Posterior vena cava (tissue), 2 donors: ENCODE measurements around the gene DHX30. TPM values are rescaled to one million over a fixed set of nuclear protein-coding genes. Genes with fewer than 3 reads are reported as not detected.
"Not testable (repeated sequence)": the region's sequence is repeated elsewhere in the genome, so short reads cannot be mapped to it uniquely, and the experiment has no call there.

Experiments
- DNase-seq: peaks from one replicate; pipeline ENCODE4 v3.0.0-alpha.2; 2020; ENCODE audit warnings: low spot score
- intact Hi-C, 2 donors: fragments of 100-400 bp; cut with DNase I; formaldehyde crosslinking; loops; one replicate each; pipeline versions ENCODE4 v1.14.1 to v1.14.2; 2022 to 2023
- total RNA-seq, 2 donors: library from RNA; stranded (reverse); fragmentation: NEBNext Ultra II Directional; extraction: Animal tissue kit (Norgen Biotek cat#: 25700); gene quantifications; one replicate each; pipeline ENCODE4 v1.2.1, GENCODE V29; 2021
- donor health status: DM: yes; HTN: yes; CAD: no.
- donor health status: DM: yes; HTN: yes; CAD: no.

DHX30 gene
- total RNA-seq, 2 donors from 2014 or later = 41.0 to 41.4 TPM

DNA sequence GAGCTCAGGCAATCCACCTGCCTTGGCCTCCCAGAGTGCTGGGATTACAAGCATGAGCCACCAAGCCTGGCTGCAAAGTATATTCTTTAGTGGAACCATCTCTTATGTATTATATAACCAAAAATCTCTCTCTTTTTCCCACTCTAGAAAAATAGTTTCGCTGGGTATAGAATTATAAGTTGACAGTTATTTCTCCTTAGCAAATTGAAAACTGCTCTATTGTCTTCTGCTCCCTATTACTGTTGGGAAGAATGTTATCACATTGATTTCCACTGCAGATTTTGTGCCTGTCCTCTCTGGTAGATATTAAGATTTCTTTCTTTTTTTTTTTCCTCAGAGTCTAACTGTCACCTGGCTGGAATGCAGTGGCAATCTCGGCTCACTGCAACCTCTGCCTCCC lies 10.2 kb upstream of the DHX30 start:
- intact Hi-C loops = loop anchor here (5.0 kb wide), 1 partner anchor 270 kb away; no protein-coding TSS in a partner anchor
- no peak for DNase-seq

DNA sequence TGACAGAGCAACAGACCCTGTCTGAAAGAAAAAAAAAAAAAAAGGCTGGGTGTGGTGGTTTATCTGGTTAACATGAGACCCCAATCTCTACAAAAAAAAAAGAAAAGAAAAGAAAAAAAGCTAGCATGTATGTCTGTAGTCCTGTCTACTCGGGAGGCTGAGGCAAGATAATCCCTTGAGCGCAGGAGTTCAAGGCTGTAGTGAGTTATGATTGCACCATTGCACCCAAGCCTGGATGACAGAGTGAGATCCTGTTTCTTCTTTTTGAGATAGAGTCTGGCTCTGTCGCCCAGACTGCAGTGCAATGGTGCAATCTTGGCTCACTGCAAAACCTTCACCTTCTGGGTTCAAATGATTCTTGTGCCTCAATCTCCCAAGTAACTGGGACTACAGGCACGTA lies 8.4 kb upstream of the DHX30 start:
- intact Hi-C loops = loop anchor here (5.0 kb wide), 1 partner anchor 272 kb away; no protein-coding TSS in a partner anchor

DNA sequence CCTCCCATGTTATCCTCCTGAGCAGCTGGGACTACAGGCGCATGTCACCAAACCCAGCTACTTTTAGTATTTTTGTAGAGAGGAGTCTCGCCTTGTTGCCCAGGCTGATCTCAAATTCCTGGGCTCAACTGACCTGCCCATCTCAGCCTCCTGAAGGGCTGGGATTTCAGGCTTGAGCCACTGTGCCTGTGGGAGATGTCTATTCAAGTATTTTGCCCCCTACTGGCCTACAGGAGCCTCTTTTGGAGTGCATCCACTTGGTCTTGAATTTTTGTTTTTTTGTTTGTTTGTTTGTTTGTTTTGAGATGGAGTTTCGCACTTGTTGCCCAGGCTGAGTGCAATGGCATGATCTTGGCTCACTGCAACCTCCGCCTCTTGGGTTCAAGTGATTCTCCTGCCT lies 3.2 kb upstream of the DHX30 start:
- intact Hi-C loops = loop anchor here (5.0 kb wide), 2 partner anchors 262 to 1087 kb away; no protein-coding TSS in a partner anchor
- peak; percentile 50 for DNase-seq

More for the DNA sequence above, 8.4 kb upstream of the DHX30 start:
- DNase-seq = no peak

DNA sequence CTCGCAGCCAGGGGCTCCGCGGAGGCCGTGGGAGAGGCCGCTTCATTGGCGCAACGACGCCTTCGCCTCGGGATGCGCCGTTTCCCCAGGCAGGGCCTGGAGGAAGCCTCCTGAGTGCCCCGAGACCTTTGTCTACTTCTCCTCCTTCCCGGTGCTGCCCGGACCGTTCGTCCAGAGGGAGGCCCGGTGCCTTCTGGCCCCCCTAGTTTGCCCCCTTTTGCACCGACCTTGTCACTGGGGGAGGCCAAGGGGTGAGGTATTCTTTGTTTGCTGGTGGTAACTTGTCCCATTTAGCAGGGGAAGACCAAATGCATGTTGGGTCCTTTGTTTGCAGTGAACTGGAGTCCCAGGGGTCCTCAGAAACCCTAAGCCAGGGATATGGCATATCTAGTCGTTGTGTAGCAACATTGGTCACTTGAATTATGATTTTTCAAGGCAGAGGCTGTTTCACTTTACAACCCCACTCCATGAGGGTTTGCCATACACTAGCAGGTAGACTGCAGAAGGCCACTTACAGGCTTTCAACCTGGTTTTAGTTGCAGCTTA lies 615 bp downstream of the DHX30 start:
- peak; percentile 2 for DNase-seq
- intact Hi-C loops = no loop called here

DNA sequence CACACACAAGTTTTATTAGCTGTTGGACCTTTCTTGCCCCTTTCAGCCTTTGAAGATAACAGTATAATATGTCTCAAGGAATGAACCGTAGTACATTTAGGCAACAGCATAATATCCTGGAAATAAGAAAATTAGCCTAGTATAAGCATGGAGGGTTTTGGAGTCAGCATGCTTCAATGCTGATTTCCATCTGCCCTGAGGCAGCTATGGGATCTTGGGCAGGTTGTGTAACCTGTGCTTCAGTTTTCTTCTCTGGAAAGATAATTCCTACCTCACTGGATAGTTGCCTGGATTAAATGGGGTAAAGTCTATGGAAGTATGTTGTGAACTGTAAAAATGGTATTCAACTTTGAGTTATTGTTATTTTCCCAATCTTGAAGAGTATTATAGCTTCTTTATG lies 1.6 kb downstream of the DHX30 start:
- intact Hi-C loops = no loop called here

DNA sequence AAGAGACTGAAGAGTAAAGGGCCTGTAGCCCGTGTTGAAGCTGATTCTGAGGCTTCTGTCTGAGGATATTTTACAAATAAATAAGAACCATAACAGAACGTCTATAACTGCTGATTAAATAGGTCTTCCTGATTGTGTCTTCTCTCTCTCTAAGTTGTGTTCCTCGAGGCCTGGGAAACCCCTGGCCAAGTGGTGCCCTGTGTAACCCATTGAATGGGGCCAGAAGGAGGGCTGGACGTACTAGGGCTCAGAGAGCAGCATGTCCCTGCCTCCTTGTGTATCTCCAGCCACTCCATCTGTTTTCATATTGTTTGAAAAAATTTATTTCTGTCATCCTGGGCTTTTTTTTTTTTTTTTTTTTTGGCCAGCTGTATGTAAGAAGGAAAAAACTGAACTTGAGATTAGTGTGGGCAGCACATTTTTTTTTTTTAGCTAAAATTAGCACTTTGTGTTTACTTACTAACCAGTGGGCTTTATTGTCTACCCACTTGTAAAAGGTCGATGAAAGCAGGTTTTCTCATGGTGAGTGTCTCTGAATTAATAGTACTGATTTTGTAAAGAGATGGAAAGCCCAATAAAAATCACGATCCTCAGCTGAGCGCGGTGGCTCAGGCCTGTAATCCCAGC lies 10.7 kb downstream of the DHX30 start:
- no peak for DNase-seq
- intact Hi-C loops = loop anchor here in 1 of 2 donors (1.0 kb wide), 1 partner anchor 15 kb away; no protein-coding TSS in a partner anchor

More for the DNA sequence above, 1.6 kb downstream of the DHX30 start:
- no peak for DNase-seq

DNA sequence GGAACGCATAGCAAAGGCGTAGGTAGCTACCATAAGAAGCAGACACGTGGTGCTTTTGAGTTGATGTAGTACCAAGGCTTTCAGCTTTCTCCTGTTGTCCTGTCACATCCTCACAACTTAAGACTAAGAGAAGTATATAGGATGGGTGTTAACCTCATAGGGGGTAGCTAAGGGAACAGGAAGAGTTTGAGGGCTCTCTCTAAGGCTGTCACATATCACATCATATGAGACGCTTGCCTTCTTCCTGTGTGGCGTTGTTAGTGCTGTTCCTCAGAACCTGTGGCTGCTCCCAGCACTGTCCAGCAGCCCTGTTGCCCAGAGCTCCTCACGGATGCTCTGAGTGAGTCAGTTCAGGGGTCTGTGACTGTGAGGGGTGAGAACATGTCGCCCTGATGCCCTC lies 14.7 kb downstream of the DHX30 start:
- intact Hi-C loops = no loop called here
- no peak for DNase-seq

DNA sequence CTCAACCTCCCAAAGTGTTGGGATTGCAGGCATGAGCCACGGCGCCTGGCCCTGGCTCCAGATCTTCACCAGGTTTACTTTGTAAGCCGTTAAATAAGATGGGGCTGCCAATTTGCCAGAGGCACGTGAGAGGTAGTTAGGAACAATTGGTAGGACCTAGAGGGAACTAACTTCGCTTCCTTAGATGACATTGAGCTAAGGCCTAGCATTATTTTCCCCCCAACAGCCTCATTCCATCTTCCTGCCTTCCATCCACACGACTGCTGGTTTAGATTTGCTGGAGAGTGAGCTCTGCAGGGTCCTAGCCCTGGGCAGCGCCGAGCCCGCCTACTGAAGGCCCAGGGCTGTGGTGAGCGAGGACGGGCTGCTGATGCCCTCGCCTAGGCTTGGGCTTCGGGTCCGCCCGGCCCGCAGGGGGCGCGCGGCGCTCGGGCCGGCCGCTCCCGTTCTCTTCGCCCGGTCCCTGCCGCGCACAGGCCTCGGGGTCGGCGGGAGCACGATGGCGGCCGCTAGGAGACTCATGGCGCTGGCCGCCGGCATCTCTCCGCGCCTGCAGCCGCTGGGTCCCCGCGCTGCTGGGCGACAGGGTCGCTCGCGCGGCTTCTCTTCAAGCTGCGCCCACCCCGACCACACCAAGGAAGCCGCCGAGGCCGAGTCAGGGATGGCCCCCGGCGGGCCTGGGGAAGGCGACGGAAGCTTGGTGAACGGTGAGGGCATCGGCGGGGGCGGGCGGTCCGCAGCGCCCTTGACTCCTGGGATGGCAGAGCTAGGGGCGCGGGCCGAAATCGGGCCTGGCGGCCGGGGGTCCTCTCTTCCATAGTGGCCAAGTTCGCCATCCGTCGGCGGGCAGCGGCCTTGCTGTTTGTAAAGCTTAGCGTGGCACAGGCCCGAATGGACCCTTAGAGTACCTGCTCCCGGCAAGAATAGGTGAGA lies 21.9 kb downstream of the DHX30 start:
- DNase-seq = peak; percentile 93

DNA sequence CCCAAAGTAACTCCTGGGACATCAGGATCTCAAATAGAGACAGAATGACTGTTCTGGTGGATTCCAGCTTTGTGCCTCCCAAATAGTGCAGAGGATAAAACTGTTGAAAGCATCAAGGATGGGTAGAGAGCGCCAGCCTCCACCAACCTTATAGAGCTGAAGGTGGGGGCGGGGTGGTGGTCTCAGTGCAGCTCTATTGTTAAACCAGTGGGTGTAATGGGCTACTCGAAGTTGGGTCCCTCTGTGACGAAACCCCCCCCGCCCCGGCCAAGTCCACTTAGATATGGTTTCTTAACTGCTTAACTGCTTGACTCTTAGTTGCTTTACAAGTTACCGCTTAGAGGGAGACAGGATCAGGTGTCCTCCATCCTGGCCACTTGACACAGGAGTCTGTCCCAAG lies 22.7 kb downstream of the DHX30 start:
- no peak for DNase-seq
- intact Hi-C loops = no loop called here

More for the DNA sequence above, 21.9 kb downstream of the DHX30 start:
- intact Hi-C loops = loop anchor here in 1 of 2 donors (5.0 kb wide), 1 partner anchor 332 kb away; no protein-coding TSS in a partner anchor

DNA sequence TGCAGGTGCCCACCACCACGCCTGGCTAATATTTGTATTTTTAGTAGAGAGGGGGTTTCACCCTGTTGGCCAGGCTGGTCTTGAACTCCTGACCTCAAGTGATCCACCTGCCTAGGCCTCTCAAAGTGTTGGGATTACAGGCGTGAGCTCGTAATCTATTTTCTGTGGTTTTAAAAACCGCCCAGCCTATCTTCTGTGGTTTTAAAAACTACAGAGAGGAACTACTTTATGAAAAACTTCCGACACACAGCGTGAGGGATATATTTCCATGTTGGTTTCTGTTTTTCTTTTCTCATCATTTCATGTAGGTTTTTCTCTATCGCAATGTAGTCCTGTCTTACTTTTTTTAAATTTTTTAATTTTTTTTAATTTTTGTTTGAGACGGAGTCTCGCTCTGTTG lies 26.5 kb downstream of the DHX30 start:
- DNase-seq, intact Hi-C loops: not testable (repeated sequence)

DNA sequence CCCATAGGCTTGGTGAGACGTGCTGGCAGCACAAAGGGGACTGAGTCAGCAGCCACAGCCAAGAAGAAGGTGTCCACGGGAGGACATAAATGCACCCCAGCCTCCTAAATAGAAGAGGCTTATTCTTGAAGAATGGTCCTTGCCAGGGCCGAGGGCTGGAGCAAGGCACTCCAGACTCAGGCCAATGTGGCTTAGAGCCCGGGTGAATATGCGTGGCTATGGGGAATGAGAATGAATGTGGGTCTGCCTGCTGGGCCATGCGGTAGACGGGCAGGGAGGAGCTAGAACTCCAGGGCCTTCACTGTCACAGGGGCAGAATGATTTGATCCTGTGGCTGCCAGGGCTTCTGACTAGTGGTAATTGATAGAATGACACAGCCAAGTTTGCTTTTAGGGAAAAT lies 34.0 kb downstream of the DHX30 start:
- DNase-seq = no peak
- intact Hi-C loops = no loop called here

DNA sequence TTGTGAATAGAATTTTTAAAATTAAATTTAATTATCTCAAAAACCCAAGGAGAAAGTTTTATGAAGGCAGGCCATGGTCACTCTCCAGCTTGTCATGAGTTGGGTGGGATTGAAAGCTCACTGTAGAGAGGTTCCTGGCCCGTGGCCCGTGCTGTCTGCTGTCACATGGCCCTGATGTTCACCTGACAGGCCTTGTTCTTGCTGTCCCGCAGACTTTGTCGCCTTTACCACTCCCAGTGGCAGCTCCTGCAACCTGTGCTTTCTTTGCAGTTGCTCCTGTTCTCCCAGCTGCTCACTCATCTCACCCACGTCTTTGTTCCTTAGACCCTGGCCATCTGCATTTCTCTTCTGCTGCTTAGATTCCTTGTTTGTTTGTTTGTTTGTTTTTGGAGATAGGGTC lies 35.6 kb downstream of the DHX30 start:
- intact Hi-C loops = no loop called here
- DNase-seq = no peak

DNA sequence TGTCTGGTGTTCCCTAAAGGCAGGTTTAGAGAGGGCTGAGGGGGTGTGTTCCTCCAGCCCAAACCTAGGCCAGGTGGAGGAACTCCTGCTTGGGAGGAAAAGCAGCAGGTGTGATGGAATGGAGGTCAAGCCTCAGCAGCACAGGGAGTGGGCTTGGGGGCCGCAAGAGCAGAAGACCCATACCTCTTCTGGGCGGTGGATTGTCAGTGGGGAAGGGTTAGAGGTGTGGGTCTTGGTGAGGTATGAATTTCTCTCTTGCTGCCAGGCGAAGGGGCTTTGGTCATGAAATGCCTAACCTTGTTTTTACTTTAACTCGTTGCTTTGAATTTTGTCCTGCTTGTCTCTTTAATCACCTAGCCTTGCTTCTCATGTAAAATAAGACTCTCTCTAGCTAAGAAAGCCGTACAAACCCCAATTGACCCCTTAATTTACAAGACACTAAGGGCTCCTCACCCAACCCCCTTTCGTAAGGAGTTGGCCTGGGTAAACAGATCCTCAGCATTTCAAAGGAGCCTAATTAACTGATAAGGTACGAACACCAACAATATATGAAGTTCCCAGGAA lies 38.9 kb downstream of the DHX30 start:
- DNase-seq = no peak
- intact Hi-C loops = loop anchor here in 1 of 2 donors (10.0 kb wide), 2 partner anchors 153 to 313 kb away; no protein-coding TSS in a partner anchor

DNA sequence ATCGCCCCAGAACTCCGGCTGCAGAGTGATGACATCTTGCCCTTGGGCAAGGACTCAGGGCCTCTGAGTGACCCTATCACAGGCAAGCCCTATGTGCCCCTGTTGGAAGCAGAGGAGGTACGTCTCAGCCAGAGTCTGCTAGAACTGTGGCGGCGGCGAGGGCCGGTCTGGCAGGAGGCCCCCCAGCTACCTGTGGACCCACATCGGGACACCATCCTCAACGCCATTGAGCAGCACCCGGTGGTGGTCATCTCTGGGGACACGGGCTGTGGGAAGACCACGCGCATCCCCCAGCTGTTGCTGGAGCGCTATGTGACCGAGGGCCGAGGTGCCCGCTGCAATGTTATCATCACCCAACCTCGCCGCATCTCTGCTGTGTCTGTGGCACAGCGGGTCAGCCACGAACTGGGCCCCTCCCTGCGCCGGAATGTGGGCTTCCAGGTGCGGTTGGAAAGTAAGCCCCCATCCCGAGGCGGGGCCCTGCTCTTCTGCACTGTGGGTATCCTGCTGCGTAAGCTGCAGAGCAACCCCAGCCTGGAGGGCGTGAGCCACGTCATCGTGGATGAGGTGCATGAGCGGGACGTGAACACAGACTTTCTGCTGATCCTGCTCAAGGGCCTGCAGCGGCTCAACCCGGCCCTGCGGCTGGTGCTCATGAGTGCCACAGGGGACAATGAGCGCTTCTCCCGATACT lies 43.4 kb downstream of the DHX30 start:
- no peak for DNase-seq
- intact Hi-C loops = loop anchor here (5.0 to 10.0 kb wide), 3 partner anchors 148 to 308 kb away; no protein-coding TSS in a partner anchor

DNA sequence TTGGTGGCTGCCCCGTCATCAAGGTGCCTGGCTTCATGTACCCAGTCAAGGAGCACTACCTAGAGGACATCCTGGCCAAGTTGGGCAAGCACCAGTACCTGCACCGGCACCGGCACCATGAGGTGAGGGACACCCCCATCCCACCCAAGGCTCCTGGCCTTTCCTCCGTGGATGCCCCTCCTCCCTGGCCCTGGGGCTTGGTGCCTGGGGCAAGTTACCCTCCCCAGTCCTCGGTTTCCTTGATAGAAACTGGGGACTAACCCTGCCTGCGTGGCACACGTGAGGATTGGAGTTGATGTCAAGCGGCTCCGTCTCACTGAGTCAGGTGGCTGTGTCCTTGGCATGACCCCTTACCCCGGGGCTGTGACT lies 43.9 kb downstream of the DHX30 start:
- intact Hi-C loops = loop anchor here (5.0 to 10.0 kb wide), 3 partner anchors 148 to 308 kb away; no protein-coding TSS in a partner anchor
- DNase-seq = no peak

DNA sequence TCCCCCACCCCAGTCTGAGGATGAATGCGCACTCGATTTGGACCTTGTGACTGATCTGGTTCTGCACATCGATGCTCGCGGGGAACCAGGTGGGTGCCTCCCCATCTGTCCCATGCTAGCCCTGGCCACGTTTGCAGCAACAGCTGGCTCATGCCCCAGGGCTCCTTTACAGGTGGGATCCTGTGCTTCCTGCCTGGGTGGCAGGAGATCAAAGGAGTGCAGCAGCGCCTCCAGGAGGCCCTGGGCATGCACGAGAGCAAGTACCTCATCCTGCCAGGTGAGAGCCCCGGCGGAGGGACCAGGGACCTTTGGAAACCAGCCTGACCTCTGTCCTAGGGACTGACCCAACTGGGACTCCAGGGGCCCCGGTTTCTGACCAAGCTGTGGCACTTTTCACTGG lies 44.3 kb downstream of the DHX30 start:
- no peak for DNase-seq
- intact Hi-C loops = loop anchor here (5.0 to 10.0 kb wide), 3 partner anchors 148 to 308 kb away; no protein-coding TSS in a partner anchor

DNA sequence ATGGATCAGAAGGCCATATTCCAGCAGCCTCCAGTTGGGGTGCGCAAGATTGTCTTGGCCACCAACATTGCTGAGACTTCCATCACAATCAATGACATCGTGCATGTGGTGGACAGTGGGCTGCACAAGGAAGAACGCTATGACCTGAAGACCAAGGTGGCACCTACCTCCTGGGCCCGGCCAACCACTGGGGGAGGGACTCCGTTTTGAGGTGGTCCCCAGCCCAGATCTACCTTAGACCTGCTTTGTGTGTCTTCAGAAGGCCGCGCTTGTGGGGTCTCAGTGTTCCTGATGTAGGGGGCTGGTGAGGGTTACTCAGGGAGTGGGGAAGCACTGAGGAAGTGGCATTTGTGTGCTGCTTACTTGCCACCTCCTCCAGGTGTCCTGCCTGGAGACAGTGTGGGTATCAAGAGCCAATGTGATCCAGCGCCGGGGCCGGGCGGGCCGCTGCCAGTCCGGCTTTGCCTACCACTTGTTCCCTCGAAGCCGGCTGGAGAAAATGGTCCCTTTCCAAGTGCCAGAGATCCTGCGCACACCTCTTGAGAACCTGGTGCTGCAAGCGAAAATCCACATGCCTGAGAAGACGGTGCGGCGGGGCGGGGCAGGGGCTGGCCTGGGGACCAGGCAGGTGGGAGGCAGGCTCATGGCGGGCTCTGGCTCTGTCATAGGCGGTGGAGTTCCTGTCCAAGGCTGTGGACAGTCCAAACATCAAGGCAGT lies 45.0 kb downstream of the DHX30 start:
- no peak for DNase-seq
- intact Hi-C loops = loop anchor here (5.0 to 10.0 kb wide), 3 partner anchors 147 to 307 kb away; no protein-coding TSS in a partner anchor

DNA sequence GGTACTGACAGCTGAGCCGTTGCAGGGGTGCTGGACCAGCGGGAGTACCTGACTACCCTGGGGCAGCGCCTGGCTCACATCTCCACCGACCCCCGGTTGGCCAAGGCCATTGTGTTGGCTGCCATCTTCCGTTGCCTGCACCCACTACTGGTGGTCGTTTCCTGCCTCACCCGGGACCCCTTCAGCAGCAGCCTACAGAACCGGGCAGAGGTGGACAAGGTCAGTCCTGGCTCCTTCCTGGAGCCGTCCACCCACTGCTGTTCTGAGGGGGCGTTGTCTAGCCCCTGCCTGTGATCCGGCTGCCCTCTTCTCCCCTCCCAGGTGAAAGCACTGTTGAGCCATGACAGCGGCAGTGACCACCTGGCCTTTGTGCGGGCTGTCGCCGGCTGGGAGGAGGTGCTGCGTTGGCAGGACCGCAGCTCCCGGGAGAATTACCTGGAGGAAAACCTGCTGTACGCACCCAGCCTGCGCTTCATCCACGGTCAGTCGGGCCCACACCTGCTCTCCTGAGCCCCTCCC lies 45.7 kb downstream of the DHX30 start:
- DNase-seq = no peak
- intact Hi-C loops = loop anchor here (5.0 to 10.0 kb wide), 3 partner anchors 146 to 306 kb away; no protein-coding TSS in a partner anchor
